ENCODE results near the gene PIPOX. TPM values are rescaled to one million over a fixed set of nuclear protein-coding genes. Genes with fewer than 3 reads are reported as not detected.

PIPOX gene
- total and polyA plus RNA-seq, 2 donors (not counting 1 experiment from before 2014, with no cell fraction given), result 0.20 to 0.83 TPM

- no peaks in the 10 kb centered on the region for H3K4me1 ChIP-seq (ENCODE audit: control insufficient read depth, extremely low read depth, insufficient read depth, low read length)
Measured at GRCh38 chr17:29032857-29033197, 10.1 kb upstream of the PIPOX start.

GRCh38 chr17:29034510-29034909 is 8.4 kb upstream of the PIPOX start:
- Histone ChIP-seq H2AFZ (ENCODE audit: low read length) (no peak overlapping the region), H3K36me3 (ENCODE audit: control insufficient read depth, insufficient read depth, low read length) (no peaks in the 10 kb centered on the region), H3K79me2 (ENCODE audit: control insufficient read depth, insufficient read depth, low read length) (no peaks in the 10 kb centered on the region), H3K9ac (ENCODE audit: insufficient read depth, low read length) (no peak overlapping the region), H3K27ac (ENCODE audit: insufficient read depth, low read length) (no peak overlapping the region), H4K20me1 (ENCODE audit: control insufficient read depth, extremely low read depth, insufficient read depth, low read length) (no peaks in the 10 kb centered on the region), H3K4me3 (replicated peaks in 1 of 4; ENCODE audit: control extremely low read depth in 1 of 4, insufficient read depth in 1 of 4, low read depth in 3 of 4, low read length in 4 of 4) (no peak overlapping the region), H3K27me3 (ENCODE audit: control insufficient read depth, insufficient read depth, low read length) (peaks cover 56% of the 10 kb centered on the region), H3K4me2 (ENCODE audit: extremely low read depth, insufficient read depth, low read length) (no peak overlapping the region), H3K4me1 (ENCODE audit: control insufficient read depth, extremely low read depth, insufficient read depth, low read length) (no peaks in the 10 kb centered on the region), H3K9me3 (ENCODE audit: control insufficient read depth, insufficient read depth, low read depth, low read length) (no peaks in the 10 kb centered on the region)
- no peak for DNase-seq (ENCODE audit: low read depth in 2 of 2)
- no peak for TF ChIP-seq EZH2 (IDR thresholded peaks at IDR 0.05; ENCODE audit: low read length, missing control alignments)
- TF ChIP-seq CTCF (conservative IDR thresholded peaks at IDR 0.05 in 1 of 2, IDR thresholded peaks at IDR 0.05 in 1 of 2; ENCODE audit: low read depth in 1 of 2, low read length in 2 of 2), result no peak

More at GRCh38 chr17:29032857-29033197, 10.1 kb upstream of the PIPOX start:
- H3K9me3 ChIP-seq (ENCODE audit: control insufficient read depth, insufficient read depth, low read depth, low read length), result no peaks in the 10 kb centered on the region
- no peak for TF ChIP-seq CTCF (conservative IDR thresholded peaks at IDR 0.05 in 1 of 2, IDR thresholded peaks at IDR 0.05 in 1 of 2; ENCODE audit: low read depth in 1 of 2, low read length in 2 of 2)
- no peak for TF ChIP-seq EZH2 (IDR thresholded peaks at IDR 0.05; ENCODE audit: low read length, missing control alignments)
- no peak overlapping the region for H3K27ac ChIP-seq (ENCODE audit: insufficient read depth, low read length)
- peaks cover 48% of the 10 kb centered on the region for H3K27me3 ChIP-seq (ENCODE audit: control insufficient read depth, insufficient read depth, low read length)
- H3K79me2 ChIP-seq (ENCODE audit: control insufficient read depth, insufficient read depth, low read length), result no peaks in the 10 kb centered on the region
- no peak overlapping the region for H3K4me3 ChIP-seq (replicated peaks in 1 of 4; ENCODE audit: control extremely low read depth in 1 of 4, insufficient read depth in 1 of 4, low read depth in 3 of 4, low read length in 4 of 4)
- H3K36me3 ChIP-seq (ENCODE audit: control insufficient read depth, insufficient read depth, low read length), result no peaks in the 10 kb centered on the region
- H2AFZ ChIP-seq (ENCODE audit: low read length), result no peak overlapping the region
- H3K9ac ChIP-seq (ENCODE audit: insufficient read depth, low read length), result no peak overlapping the region
- no peak overlapping the region for H3K4me2 ChIP-seq (ENCODE audit: extremely low read depth, insufficient read depth, low read length)
- no peak for DNase-seq (ENCODE audit: low read depth in 2 of 2)
- no peaks in the 10 kb centered on the region for H4K20me1 ChIP-seq (ENCODE audit: control insufficient read depth, extremely low read depth, insufficient read depth, low read length)

- H3K36me3 ChIP-seq (ENCODE audit: control insufficient read depth, insufficient read depth, low read length), result no peaks in the 10 kb centered on the region
- no peak overlapping the region for H3K4me3 ChIP-seq (replicated peaks in 1 of 4; ENCODE audit: control extremely low read depth in 1 of 4, insufficient read depth in 1 of 4, low read depth in 3 of 4, low read length in 4 of 4)
- H3K9ac ChIP-seq (ENCODE audit: insufficient read depth, low read length), result no peak overlapping the region
- TF ChIP-seq CTCF (conservative IDR thresholded peaks at IDR 0.05 in 1 of 2, IDR thresholded peaks at IDR 0.05 in 1 of 2; ENCODE audit: low read depth in 1 of 2, low read length in 2 of 2), result no peak
- TF ChIP-seq EZH2 (IDR thresholded peaks at IDR 0.05; ENCODE audit: low read length, missing control alignments), result no peak
- peaks cover 51% of the 10 kb centered on the region for H3K27me3 ChIP-seq (ENCODE audit: control insufficient read depth, insufficient read depth, low read length)
- H4K20me1 ChIP-seq (ENCODE audit: control insufficient read depth, extremely low read depth, insufficient read depth, low read length), result no peaks in the 10 kb centered on the region
- H3K79me2 ChIP-seq (ENCODE audit: control insufficient read depth, insufficient read depth, low read length), result no peaks in the 10 kb centered on the region
- H3K27ac ChIP-seq (ENCODE audit: insufficient read depth, low read length), result no peak overlapping the region
- no peaks in the 10 kb centered on the region for H3K4me1 ChIP-seq (ENCODE audit: control insufficient read depth, extremely low read depth, insufficient read depth, low read length)
- no peaks in the 10 kb centered on the region for H3K9me3 ChIP-seq (ENCODE audit: control insufficient read depth, insufficient read depth, low read depth, low read length)
- H3K4me2 ChIP-seq (ENCODE audit: extremely low read depth, insufficient read depth, low read length), result no peak overlapping the region
- no peak for DNase-seq (ENCODE audit: low read depth in 2 of 2)
- no peak overlapping the region for H2AFZ ChIP-seq (ENCODE audit: low read length)
Measured at GRCh38 chr17:29036584-29036983, 6.4 kb upstream of the PIPOX start.

All from fibroblast of lung (primary cell).